GM12801 (cell line): Measurements from ENCODE around the gene KIFC1.

ENCODE experiments used
- CTCF ChIP-seq: IDR thresholded peaks from one replicate; pipeline ENCODE4 v1.5.1; 2011; ENCODE audit warnings: control low read depth; ENCODE audit not compliant: insufficient read length; ENCODE audit errors: extremely low read depth

Gene KIFC1

GRCh38 chr6:33397541-33397940 is 5.9 kb downstream of the KIFC1 start:
- no peak for TF ChIP-seq CTCF

- no peak for TF ChIP-seq CTCF
Observed at GRCh38 chr6:33404884-33405283, 13.3 kb downstream of the KIFC1 start.

DNA sequence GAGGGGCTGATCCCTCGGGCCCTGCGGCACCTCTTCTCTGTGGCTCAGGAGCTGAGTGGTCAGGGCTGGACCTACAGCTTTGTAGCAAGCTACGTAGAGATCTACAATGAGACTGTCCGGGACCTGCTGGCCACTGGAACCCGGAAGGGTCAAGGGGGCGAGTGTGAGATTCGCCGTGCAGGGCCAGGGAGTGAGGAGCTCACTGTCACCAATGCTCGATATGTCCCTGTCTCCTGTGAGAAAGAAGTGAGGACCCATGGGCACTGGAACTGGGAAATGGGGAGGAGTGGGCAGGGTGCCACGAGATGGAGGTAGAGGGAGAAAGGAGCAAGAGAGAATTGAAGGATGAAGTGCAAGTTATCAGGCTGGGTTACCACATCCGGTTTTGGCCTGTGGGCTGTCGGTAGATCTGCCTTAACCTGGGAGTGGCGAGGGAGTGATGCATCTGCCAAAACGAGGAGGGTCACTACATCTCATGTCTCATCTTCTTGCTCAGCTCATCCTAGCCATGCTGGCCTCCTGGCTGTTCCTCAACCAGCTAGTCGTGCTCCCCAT is 13.8 kb downstream of the KIFC1 start:
- no peak for TF ChIP-seq CTCF

- no peak for TF ChIP-seq CTCF
Observed at GRCh38 chr6:33406126-33406525, 14.5 kb downstream of the KIFC1 start.

DNA sequence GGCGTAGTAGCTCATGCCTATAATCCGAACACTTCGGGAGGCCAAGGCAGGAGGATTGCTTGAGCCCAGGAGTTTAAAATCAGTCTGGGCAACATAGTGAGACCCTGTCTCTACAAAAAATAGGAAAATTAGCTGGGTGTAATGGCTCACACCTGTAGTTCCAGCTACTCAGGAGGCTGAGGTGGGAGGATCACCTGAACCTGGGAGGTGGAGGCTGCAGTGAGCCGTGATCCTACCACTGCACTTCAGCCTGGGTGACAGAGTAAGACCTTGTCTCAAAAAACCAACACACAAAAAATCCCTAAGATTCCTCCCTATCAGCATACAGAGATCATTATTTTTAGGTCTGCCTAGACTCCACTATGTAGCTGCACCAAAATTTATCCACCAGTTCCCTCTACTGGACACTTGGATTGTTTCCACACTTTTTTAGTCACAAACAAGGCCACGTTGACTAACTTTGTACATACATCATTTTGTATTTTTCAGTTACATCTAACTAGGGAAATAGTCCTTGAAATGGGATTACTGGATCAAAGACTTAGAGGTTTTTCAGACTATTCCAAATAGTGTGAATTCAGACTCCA is 15.6 kb downstream of the KIFC1 start:
- no peak for TF ChIP-seq CTCF

DNA sequence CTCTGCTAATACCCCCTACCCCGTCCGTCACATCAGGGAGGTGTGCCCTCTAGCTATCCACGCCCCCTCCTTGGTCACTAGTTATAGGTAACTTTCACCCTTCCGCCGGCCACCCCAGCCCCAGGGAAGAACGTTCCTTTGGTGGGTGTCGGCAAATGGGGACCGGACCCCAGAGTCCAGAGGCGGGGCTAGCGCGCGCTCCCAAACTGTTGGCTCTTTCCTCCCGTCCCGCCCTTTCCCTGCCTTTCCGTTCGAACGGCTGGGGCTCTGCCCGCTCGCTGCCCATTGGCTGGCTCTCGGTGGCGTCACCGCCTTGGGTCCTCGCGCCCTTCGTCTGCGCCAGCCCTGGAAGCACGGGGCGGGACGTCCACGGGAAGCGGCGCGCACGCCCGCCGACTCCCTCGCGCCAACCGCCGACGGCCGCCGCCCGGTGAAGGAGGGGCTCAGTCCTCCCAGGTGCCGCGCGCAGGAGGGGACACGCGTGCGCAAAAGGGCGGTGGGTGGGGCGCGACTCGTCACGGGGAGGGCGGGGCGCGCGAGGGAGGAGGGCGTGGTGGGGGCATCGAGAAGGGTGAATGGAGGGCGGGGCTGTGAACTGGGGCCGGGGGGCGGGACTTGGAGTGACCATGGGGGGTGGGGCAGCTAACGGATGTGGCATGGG is 18.6 kb downstream of the KIFC1 start:
- TF ChIP-seq CTCF: no peak

GRCh38 chr6:33410711-33411631 is 19.3 kb downstream of the KIFC1 start, which contains the start of gene PHF1:
Gene PHF1, plus strand, starts transcription at chr6:33411014. Its CDS starts 1,250 bp downstream, at chr6:33412264.
- no peak for TF ChIP-seq CTCF
